H1 (cell line): Measurements from ENCODE around the gene R3HDM1. TPM values are rescaled to one million over a fixed set of nuclear protein-coding genes. Genes with fewer than 3 reads are reported as not detected.

Source experiments
- ATF3 ChIP-seq: IDR thresholded peaks from 2 replicates; pipeline ENCODE4 v1.6.1; 2011; ENCODE audit warnings: low read depth, mild to moderate bottlenecking, low read length; ENCODE audit not compliant: insufficient read depth
- GABPA ChIP-seq: IDR thresholded peaks from 2 replicates; pipeline ENCODE4 v1.6.1; 2011; ENCODE audit warnings: mild to moderate bottlenecking, low read length, moderate library complexity, borderline replicate concordance; ENCODE audit not compliant: insufficient read depth
- KDM5A ChIP-seq: fragments of 200-600 bp; IDR thresholded peaks from 2 replicates; pipeline ENCODE4 v1.7.1; 2012; ENCODE audit warnings: mild to moderate bottlenecking, low read length, inconsistent platforms, mixed read lengths
- NRF1 ChIP-seq: IDR thresholded peaks from 2 replicates; pipeline ENCODE4 v1.6.1; 2011; ENCODE audit warnings: mild to moderate bottlenecking, low read depth, low read length, improper control_type of control experiment
- RBBP5 ChIP-seq: IDR thresholded peaks from 2 replicates; pipeline ENCODE4 v1.7.1; 2012; ENCODE audit warnings: low read depth, mild to moderate bottlenecking, inconsistent platforms, low read length, moderate library complexity, borderline replicate concordance
- RNF2 ChIP-seq: fragments of 200-900, 300-1000 bp; sonication (generic); IDR thresholded peaks from 2 replicates; pipeline ENCODE4 v1.7.1; 2016; ENCODE audit warnings: borderline replicate concordance, low read depth, mild to moderate bottlenecking, antibody characterized with exemption, low read length; ENCODE audit not compliant: poor library complexity, severe bottlenecking; ENCODE audit errors: missing control alignments
- SIRT6 ChIP-seq: IDR thresholded peaks from one replicate; pipeline ENCODE4 v1.7.1; 2012; ENCODE audit warnings: low read length, inconsistent platforms
- SRF ChIP-seq: IDR thresholded peaks from 2 replicates; pipeline ENCODE4 v1.6.1; 2011; ENCODE audit warnings: mild to moderate bottlenecking, low read depth, low read length, moderate library complexity
- polyA plus RNA-seq, 7 experiments: library from polyadenylated mRNA; depleted of rRNA in 3 of 7; stranded (reverse) in 5 of 7; unstranded in 2 of 7; fragments of >200 nt in 5 of 7; fragments of 200-250 nt in 2 of 7; gene quantifications; 1 replicate in 5 of 7; 2 replicates in 1 of 7; 4 replicates in 1 of 7; pipeline versions ENCODE4 v1.2.1 to v1.2.3, GENCODE V29; 2011 to 2013; ENCODE audit warnings: missing spikeins in 2 of 7, mixed read lengths in 2 of 7
- total RNA-seq: library from RNA; stranded (reverse); fragmentation: NEBNext Ultra II Directional; extraction: Animal tissue kit (Norgen Biotek cat#: 25700); gene quantifications from 2 replicates; pipeline ENCODE4 v1.2.1, GENCODE V29; 2021

The R3HDM1 gene
- total and polyA plus RNA-seq, 2 of the 8 experiments (the other 6 are each of a cell fraction or from before 2014, with no cell fraction given) = 77.7 to 120 TPM

GRCh38 chr2:135733045-135733444, 201.8 kb downstream of the R3HDM1 start (continued):
- no peak for TF ChIP-seq ATF3
- TF ChIP-seq RBBP5 = no peak
- TF ChIP-seq NRF1 = no peak
- TF ChIP-seq KDM5A = no peak
- no peak for TF ChIP-seq SRF
- no peak for TF ChIP-seq SIRT6
- no peak for TF ChIP-seq GABPA
- no peak for TF ChIP-seq RNF2
